HG02943 (cell line): ENCODE measurements around the gene THSD4.
A peak's percentile ranks its signal among the peaks of the same experiment; 100 is the strongest.

Experiments
- ATAC-seq: cut with Tn5 transposase; IDR thresholded peaks from one replicate; pipeline ENCODE4 v1.9.1; 2021; ENCODE audit warnings: mild to moderate bottlenecking, low read depth, moderate library complexity; ENCODE audit not compliant: unreplicated experiment

Gene THSD4

DNA sequence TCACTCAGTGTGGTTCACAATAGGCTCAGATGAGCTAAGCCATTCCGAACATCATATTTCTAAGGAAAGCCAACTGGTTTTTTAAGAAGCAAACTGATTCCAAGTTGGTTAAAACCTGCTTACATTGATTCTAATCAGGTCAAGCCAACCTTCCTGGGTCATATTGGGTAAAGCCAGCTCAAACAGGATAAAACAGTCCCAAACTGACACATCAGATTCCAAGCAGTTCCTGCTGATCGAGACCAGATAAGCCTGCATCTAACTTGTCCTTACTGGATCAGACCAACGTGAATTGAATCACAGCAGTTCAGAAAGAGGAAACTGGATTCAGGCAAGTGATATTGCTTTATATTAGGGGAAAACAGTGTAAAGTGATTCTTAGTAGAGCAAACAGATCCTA is 18.6 kb upstream of the THSD4 start:
- ATAC-seq = no peak

DNA sequence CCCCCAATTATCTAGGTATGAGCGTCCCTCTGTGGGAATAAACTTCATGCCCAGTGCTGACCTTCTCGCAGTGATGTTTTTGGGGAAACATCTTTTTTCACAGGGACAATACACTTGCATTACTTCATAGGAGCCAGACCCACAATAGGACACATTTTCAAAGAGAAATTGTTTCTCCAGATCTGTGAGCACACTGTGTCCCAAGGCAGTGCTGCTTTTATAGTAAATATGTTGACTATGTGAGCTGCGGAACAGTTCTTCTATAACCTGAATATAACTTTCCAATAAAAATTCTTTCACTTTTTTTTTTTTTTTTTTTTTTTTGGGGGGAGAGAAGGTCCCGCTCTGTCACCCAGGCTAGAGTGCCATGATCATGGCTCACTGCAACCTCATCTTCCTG is 17.4 kb upstream of the THSD4 start:
- no peak for ATAC-seq

DNA sequence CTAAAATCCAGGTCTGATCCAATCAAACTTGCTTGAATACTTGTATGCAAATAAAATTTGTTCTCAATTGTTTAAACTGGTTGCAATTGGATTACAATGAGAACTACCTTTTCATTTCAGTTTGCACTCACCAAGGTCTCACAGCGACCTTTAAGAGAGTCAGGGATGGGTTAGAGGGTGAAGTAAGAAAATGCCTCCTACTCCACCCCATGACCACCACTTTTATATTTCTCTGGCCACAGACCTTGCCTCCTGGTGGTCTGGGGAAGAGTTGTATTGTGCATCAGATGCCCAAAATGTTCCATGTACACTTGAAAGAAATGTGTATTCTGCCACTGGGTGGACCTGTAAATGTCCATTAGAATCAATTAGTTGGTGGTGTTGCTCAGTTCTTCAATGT is 16.4 kb upstream of the THSD4 start:
- ATAC-seq = no peak

GRCh38 chr15:71103102-71103676 is 12.1 kb upstream of the THSD4 start:
- no peak for ATAC-seq

GRCh38 chr15:71104636-71105035 is 10.6 kb upstream of the THSD4 start:
- ATAC-seq = no peak

GRCh38 chr15:71105444-71105843 is 9.8 kb upstream of the THSD4 start:
- no peak for ATAC-seq

DNA sequence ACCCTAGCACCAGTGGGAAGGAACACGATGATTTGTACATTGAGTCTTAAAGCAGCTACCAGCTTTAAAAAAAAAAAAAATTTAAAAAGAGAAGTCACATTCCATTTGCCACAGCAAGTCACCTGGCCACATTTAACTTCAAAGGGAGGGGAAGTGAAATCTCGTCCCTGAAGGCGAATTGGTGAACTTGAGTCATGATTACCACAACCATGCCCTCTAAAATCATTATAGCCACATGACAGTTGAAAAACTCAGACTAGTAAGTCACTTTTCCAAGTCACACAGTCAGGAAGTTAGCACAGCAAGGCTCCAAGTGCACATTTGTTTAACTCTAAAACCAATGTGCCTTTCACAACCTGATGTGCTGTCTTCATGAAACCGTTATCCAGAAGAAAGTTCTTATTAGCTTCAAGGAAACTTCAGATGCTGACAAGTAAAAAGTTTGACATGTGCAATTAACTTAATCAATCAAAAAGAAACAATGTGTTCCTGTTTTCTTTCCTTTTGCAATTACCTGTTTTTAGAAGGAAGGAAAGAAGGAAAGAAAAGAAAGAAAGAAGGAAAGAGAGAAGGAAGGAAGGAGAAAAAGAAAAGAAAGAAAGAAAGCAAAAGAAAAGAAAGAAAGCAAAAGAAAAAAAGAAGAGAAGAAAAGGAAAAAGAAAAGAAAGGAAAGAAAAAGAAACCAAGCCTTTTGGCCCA is 8.3 kb upstream of the THSD4 start:
- no peak for ATAC-seq

DNA sequence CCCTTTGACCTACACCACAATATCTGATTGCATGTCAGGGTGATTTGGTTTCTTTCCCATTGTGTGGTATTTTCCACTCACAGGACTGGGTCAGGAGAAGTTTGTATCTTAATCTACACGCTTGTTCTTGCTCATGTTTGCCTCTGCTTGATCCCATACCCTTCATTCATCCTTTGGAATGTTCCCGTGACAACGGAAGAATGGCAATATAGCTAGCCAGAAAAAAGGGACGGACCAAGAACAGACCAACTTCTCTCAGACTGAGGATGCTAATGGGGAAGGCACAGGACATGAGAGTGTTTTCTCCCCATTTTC is 7.8 kb upstream of the THSD4 start:
- no peak for ATAC-seq

DNA sequence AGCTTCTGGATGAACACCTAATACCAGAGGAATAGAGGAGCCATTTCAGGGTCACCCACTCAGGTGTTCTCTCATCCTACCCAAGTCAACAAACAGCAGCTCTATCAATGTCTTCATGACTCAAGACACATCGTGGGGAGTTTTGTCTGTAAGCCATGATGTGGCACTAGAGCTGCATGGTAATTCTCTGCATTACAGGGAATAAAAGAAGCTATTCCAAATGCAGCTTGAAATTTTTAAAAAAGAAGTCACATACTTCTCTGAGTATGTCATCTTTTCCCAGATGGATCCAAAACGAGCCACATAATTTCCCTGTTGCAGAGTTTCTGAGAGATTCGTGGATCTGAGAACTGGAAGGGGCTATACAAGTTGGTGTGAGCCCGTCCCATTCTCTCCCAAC is 6.1 kb upstream of the THSD4 start:
- ATAC-seq = no peak

GRCh38 chr15:71109905-71110304 is 5.4 kb upstream of the THSD4 start:
- ATAC-seq = no peak

- ATAC-seq = no peak
Measured at GRCh38 chr15:71110405-71111180, 4.7 kb upstream of the THSD4 start.

GRCh38 chr15:71111181-71111565 is 4.1 kb upstream of the THSD4 start:
- no peak for ATAC-seq

DNA sequence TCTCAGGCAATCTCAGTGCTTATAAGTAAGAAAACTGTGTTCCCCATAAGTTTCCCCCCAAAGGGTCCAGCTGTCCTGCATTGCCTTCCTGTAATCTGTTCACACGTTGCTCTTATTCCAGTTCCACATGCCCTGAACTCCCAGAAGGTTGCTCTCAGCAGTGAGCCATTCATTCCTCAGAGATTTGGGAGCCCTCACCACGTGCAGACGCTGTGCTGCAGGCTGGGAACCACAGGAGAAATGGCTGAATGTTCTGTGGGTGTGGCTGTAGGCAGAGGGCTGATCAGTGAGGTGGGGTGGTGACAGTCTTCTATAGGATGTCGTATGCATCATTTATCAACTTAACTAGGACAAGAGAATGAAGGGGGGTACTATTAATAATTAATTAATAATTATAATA is 3.3 kb upstream of the THSD4 start:
- no peak for ATAC-seq

GRCh38 chr15:71112429-71112828 is 2.8 kb upstream of the THSD4 start:
- ATAC-seq = no peak

DNA sequence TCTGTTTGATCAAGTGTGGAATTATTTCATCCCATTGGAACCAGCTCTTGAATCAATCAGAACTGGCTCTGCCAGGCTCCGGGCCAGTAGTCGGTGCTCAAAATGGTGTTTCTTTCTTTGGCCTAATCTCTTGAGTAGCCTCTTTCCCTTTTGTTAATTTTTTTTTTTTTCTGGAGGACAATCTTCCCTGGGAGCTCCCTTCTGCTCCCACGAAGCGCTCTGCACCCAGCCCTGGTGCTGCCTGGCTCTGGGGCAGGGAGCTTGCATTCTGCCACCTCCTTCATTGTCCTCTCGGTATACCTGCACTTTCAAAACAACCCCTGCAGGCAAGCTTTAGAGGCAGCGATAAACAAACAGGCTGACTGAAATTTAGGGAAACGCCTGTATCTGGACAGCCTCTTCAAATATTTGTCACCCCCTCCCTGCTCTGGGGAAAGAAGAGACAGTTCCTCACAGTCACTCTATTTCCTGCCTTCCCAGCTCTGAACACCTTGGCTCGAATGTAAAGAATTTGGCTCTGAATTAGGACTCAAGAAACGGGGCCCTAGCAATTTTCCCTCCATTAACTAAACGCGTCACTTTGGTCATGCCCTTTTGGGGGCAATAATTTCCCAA is 1.1 kb upstream of the THSD4 start:
- ATAC-seq = no peak

DNA sequence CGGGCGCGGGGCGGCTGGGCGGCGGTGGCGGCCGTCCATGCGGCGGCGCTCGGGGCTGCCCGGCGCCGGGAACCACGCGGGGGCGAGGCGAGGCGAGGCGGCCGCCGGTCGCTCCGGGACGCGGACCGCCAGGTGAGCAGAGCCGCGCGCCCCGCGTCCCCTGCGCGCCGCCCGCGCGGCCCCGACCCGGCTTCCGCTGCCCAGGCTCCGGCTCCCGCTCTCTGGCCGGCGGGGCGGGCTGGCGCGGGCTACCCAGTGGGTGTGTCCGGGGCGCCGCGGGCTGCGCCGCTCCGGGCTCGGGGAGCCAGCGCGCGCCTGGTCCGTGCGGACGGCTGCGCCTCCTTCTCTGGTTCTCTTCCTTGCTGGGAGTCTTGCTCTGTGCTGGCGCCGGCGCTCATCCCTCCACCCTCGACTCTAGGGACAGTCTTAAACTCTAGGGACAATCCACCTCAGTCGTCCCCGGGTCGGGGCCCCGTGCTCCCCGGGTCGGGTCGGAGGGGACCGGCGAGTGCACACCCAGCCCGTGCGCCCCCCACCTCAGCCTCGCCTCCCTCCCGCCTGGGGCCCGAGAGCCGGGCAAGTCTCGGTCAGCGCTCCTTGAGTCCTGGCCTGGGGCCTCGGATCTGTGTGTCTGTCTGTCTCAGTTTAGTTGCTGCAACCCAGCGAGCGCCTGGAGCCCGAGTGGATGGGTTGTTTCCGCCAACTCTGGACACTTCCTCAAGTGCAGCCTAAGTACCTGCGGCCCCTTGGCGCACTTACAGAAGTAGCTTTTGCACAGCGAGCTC is 488 bp downstream of the THSD4 start:
- ATAC-seq = peak; percentile 29

- no peak for ATAC-seq
Measured at GRCh38 chr15:71116366-71116765, 1.1 kb downstream of the THSD4 start.

DNA sequence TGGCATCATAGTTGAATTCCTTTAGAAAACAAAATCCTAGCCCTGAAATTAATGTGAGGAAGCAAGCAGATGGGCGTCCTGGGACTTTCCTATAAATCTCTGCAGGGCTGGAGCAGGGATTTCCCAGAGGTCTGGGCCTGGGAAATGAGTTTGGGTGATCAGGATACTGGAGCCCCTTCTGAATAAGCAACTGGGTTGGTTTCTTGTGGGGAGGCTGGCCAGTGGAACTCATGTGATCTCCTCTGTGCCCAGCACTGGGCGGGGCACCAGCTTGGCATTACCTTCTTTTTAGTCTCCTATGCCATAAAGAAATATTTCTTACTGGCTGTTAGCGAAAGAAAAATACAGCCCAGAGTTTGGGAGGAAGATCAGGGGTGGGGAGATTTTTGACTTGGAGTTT is 1.7 kb downstream of the THSD4 start:
- no peak for ATAC-seq

DNA sequence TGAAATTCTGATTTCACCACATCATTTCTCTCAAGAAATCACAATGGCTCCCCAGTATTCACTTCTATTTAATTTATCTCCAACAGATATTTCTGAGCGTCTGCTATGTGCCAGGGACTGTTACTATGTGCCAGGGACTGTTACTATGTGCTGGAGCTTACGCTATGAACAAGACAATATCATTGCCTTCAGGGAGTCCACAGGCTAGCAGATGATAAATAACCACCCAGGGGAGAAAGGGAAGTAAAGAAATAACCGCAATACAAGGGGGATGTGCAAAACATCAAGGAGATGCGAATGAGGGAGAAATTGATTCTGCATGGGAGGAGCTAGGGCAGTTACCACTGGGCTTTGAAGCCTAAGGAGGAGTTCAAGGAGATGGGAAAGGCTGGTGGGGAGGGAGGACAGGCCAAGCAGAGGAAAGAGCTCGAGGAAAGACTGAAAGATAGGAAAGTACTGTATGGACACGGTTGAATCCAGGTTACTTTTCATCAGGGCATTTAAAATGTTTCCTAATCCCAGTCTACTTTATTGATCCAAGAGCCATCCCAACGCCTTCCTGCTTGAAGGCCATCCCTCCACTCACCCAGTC is 2.5 kb downstream of the THSD4 start:
- ATAC-seq = no peak

DNA sequence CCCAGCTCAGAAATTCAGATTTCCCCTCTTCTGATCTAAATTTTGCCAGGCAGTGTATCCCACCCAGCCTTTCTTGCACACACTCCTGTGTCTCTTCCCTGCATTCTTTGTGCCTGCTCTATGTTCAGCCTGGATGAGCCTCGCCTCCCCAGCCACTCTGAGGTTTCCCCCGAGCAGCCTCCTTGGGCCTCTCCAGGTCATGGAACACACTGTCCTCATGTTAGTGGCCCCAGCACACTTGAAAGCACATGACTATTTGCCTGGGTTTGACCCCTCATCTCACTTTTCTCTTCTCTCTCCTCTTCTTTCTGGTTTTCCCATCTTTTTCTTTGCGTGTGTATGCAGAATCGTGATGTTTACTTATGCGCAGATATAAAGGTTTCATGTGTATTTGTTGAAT is 3.1 kb downstream of the THSD4 start:
- ATAC-seq = no peak
